GM18520 (cell line): ENCODE measurements around the gene POLR3C.
A peak's percentile ranks its signal among the peaks of the same experiment; 100 is the strongest.
"Not testable (repeated sequence)": the region's sequence is repeated elsewhere in the genome, so short reads cannot be mapped to it uniquely, and the experiment has no call there.

Source experiments
- ATAC-seq: cut with Tn5 transposase; IDR thresholded peaks from one replicate; pipeline ENCODE4 v1.9.1; 2021; ENCODE audit not compliant: unreplicated experiment

The POLR3C gene, protein sequence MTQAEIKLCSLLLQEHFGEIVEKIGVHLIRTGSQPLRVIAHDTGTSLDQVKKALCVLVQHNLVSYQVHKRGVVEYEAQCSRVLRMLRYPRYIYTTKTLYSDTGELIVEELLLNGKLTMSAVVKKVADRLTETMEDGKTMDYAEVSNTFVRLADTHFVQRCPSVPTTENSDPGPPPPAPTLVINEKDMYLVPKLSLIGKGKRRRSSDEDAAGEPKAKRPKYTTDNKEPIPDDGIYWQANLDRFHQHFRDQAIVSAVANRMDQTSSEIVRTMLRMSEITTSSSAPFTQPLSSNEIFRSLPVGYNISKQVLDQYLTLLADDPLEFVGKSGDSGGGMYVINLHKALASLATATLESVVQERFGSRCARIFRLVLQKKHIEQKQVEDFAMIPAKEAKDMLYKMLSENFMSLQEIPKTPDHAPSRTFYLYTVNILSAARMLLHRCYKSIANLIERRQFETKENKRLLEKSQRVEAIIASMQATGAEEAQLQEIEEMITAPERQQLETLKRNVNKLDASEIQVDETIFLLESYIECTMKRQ

GRCh38 chr1:145823565-145824498, at the start of gene POLR3C, which contains the start of gene RNF115:
POLR3C (plus strand) TSS chr1:145824200; CDS start chr1:145825777, 1,577 bp downstream.
RNF115 (minus strand) TSS chr1:145824095; CDS start chr1:145823873, 222 bp downstream.
- ATAC-seq: peak; percentile 80

GRCh38 chr1:145777357-145778145, 46.4 kb upstream of the POLR3C start:
- ATAC-seq: no peak

DNA sequence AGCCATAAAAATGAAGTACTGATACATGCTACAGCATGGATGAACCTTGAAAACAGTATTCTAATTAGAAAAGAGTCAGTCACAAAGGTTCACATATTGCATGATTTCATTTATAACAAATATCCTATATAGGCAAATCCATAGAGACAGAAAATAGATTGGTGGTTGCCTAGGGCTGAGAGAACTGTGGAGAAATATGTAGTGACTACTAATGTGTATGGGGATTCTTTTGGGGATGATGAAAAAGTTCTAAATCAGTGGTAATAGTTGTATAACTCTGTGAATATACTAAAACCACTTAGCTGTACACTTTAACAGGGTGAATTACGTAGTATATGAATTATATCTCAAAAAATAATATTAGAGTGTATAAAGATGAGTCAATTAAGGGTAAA, 45.9 kb upstream of the POLR3C start:
- no peak for ATAC-seq

DNA sequence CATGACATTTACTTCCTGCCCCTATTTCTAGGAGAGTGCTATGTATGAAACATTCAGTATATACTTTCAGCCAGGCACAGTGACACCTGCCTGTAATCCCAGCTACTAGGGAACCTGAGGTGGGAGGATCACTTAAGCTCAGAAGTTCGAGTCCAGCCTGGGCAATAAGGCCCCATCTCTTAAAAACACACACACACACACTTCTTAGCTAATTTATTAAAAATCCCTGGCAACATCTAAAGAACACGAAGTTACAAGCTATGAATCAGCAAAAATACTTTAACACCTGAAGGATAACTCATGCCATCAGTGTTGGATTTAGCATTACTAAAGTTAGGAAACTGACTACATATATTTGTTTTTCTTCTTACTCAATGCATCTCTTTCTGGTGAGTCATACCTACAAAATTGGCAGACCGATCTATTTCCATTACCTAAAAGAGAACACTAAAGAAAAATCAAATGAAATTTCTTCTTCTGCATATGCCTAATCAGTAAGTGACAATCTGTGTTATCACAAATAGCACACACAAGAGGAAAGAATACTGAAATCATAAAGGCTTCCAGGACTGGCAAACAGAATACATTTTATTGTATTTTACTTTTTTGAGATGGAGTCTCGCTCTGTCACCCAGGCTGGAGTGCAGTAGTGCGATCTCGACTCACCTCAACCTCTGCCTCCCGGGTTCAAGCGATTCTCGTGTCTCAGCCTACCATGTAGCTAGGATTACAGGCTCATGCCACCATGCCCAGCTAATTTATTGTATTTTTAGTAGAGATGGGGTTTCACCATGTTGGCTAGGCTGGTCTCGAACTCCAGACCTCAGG, 41.5 kb upstream of the POLR3C start:
- ATAC-seq: no peak

GRCh38 chr1:145784409-145784808, 39.6 kb upstream of the POLR3C start:
- no peak for ATAC-seq

DNA sequence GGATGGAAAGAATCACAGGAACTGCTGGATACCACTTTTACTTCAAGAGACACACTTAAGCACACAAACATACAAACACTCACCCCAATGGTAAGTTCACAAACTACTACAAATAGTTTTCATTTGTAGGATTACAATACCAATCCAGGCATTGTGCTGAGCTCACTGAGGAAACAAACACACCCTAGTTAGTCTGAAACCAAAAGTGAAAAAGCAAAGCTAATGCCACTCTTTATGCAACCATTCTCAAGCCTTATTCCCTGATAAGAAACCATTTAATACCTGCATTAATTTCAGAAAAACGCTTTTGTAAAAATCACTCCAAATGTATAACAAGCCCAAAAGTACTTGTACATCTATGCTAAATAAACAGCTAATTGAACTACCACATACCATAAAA, 38.5 kb upstream of the POLR3C start:
- ATAC-seq: peak; percentile 57

DNA sequence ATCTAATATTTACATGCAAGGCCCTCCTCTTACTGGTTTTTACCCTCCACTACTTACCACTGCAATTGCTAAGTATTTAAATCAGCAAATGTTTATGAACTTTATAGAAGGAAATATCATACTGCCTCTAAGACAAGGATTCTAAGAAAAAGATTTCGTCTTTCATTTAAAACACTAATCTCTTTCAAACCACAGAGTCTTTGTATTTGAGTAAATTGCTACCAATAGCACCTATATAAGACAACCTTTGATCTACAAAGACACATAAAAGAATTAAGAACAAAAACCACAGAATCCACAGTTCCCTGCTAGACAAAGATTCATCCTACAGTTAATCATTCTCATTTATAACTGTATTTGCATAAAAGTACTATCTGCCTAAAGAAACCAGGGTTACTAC, 37.7 kb upstream of the POLR3C start:
- ATAC-seq: no peak

DNA sequence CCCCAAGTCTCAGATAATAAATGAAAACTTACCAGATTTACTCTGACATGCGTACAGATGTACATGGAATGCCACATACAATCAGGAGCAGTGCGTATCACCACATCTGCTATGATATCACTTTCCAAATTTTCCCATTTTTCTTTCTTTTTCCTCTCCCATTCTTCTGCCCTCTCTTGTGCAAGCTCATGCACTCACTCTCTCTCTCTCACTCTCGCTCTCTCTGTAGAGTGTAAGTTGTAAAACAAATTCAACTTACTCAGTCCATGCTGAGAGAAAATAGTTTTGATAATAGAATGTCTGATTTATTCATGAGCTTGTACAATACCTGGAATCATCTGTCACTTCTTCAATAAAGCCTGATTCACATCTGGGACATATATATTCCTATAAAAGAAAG, 35.4 kb upstream of the POLR3C start:
- ATAC-seq: no peak

- ATAC-seq: not testable (repeated sequence)
These were observed 32.1 kb upstream of the POLR3C start for GRCh38 chr1:145791860-145792259.

- ATAC-seq: no peak
These were observed 31.5 kb upstream of the POLR3C start for GRCh38 chr1:145792484-145792883.

GRCh38 chr1:145795257-145795881, 28.6 kb upstream of the POLR3C start:
- ATAC-seq: no peak

DNA sequence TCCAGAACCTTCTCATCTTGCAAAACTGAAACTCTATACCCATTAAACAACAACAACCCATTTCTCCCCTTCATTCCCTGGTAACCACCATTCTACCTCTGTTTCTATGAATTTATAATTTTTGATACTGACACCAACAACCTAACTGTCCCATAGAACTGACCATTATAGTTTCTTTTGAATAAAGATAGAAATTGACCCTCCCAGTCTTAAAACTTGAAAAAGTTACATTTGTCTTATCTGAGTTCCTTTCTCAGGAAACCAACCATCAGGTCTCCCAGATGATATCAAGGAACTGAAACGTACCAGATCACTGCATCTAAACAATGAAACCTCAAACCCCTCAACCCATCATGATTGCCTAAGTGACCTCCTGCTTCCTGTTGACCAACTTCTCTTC, 27.2 kb upstream of the POLR3C start:
- no peak for ATAC-seq

DNA sequence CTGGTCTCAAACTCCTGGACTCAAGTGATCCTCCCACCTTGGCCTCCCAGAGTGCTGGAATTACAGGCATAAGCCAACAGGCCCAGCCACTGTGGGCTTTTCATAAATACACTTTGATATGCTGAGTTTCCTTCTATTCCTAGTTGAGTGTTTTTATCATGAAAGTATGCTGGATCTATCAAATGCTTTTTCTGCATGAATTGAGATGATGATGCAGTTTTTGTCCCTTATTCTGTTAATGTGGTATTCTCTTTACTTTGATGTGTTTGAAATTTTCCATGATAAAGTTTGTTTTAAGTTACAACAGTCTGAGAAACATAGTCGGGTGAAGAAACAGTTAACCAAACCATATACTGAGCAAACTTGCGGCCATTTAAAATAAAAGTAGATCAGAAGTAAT, 24.2 kb upstream of the POLR3C start:
- ATAC-seq: no peak

- no peak for ATAC-seq
These were observed 19.6 kb upstream of the POLR3C start for GRCh38 chr1:145804235-145805045.

DNA sequence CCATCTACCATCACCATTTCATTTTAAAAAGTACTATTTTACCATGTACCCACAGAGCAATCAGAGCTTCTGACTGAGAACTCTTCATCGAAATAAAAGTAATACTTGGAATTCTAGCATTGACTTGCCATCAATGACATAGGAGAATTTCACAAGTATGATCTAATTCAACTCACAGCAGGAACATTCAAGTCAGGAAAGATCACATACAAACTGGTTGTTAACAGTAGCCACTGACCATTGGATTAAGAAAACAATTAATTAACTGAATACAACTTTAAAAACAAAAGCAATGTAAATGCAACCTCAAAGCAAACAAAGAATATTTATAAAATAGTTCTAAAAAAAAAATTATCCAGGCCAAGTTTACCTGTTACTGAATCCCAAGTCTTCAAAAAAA, 18.9 kb upstream of the POLR3C start:
- no peak for ATAC-seq

- ATAC-seq: no peak
These were observed 17.6 kb upstream of the POLR3C start for GRCh38 chr1:145806408-145806807.

- no peak for ATAC-seq
These were observed 17.2 kb upstream of the POLR3C start for GRCh38 chr1:145806844-145807243.

DNA sequence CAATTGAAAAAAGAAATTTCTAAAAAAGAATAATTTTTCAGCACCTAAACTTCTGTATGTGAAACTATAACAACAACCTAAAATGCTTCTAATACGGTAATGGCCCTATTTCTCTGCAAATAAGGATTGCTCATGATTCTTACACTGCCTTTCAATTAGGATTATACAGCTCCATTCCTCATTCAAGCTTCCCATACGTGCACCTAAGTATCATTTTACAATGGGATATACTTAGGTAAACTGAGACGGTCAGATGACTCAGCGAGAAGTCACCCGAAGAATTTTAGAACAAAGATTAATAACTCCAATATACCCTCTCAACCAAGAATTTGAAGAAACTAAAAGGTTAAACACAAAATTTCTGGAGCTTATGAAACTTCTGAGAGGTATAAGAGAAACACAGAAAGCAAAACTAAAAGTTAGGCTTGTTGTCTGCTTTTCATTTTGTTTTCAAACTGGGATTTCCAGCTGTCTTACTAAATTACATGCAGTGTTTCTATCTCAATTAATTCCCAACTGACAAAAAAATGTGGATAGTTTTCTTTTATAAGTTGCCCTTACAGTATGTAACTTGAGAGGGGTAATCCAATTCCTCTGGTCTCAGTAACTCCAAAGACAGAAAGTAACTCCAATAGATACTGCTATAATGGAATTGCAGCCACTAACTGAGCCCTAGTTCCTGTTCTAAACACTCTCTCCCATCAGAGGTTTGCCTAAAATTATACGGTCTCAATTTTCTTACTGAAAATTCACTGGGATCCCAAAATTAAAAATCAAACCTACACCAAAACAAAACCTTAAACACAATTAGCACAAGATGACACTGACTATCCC, 10.8 kb upstream of the POLR3C start:
- not testable (repeated sequence) for ATAC-seq
